Activated T-helper 17 cell treated with anti-CD3 and anti-CD28 coated beads, Interleukin-2, amount 50 U/mL, for 72 hours (primary cell): ENCODE data around the gene IGF1R. TPM values are rescaled to one million over a fixed set of nuclear protein-coding genes. Genes with fewer than 3 reads are reported as not detected.

Experiments used
- ATAC-seq: fragments of 150-1000 bp; cut with Tn5 transposase; replicated peaks from 2 replicates; pipeline ENCODE4 v1.10.0; 2021; ENCODE audit warnings: mild to moderate bottlenecking, moderate library complexity
- H3K27ac Mint-ChIP-seq: one replicate; pipeline ENCODE4 v1.8.0; 2022; ENCODE audit warnings: mixed read lengths
- H3K27me3 Mint-ChIP-seq: one replicate; pipeline ENCODE4 v1.8.0; 2022; ENCODE audit warnings: mixed read lengths
- H3K36me3 Mint-ChIP-seq: one replicate; pipeline ENCODE4 v1.8.0; 2022; ENCODE audit warnings: low read depth, mild to moderate bottlenecking, mixed read lengths
- H3K4me1 Mint-ChIP-seq: one replicate; pipeline ENCODE4 v1.8.0; 2022; ENCODE audit warnings: mixed read lengths
- H3K4me3 Mint-ChIP-seq: one replicate; pipeline ENCODE4 v1.8.0; 2022; ENCODE audit warnings: mild to moderate bottlenecking, mixed read lengths
- H3K9me3 Mint-ChIP-seq: one replicate; pipeline ENCODE4 v1.8.0; 2022; ENCODE audit warnings: mixed read lengths
- total RNA-seq, 2 donors: library from RNA; stranded (reverse); gene quantifications; one replicate each; pipeline ENCODE4 v1.2.3, GENCODE V29; 2022

Gene IGF1R
- total RNA-seq, 2 donors from 2014 or later: 4.6 to 33.8 TPM

- Mint-ChIP-seq H3K9me3 (no peaks in the 10 kb centered on the region), H3K4me1 (peaks cover 5% of the 10 kb centered on the region), H3K4me3 (no peak overlapping the region), H3K27ac (no peak overlapping the region), H3K36me3 (no peaks in the 10 kb centered on the region), H3K27me3 (no peaks in the 10 kb centered on the region)
- ATAC-seq: no peak
Observed at GRCh38 chr15:98875309-98875708, 227.0 kb downstream of the IGF1R start.

GRCh38 chr15:98876451-98877369 is 228.4 kb downstream of the IGF1R start:
- Mint-ChIP-seq H3K27ac (no peak overlapping the region), H3K4me1 (peaks cover 5% of the 10 kb centered on the region), H3K9me3 (no peaks in the 10 kb centered on the region), H3K4me3 (no peak overlapping the region), H3K27me3 (no peaks in the 10 kb centered on the region), H3K36me3 (no peaks in the 10 kb centered on the region)
- ATAC-seq: no peak

GRCh38 chr15:98878172-98878571 is 229.8 kb downstream of the IGF1R start:
- H3K27ac Mint-ChIP-seq: no peak overlapping the region
- H3K4me3 Mint-ChIP-seq: no peak overlapping the region
- H3K4me1 Mint-ChIP-seq: peaks cover 5% of the 10 kb centered on the region
- no peaks in the 10 kb centered on the region for H3K36me3 Mint-ChIP-seq
- no peaks in the 10 kb centered on the region for H3K9me3 Mint-ChIP-seq
- H3K27me3 Mint-ChIP-seq: no peaks in the 10 kb centered on the region
- no peak for ATAC-seq

- Mint-ChIP-seq H3K36me3 (no peaks in the 10 kb centered on the region), H3K4me3 (no peak overlapping the region), H3K27me3 (no peaks in the 10 kb centered on the region), H3K4me1 (peaks cover 3% of the 10 kb centered on the region), H3K9me3 (no peaks in the 10 kb centered on the region), H3K27ac (no peak overlapping the region)
- ATAC-seq: no peak
Observed at GRCh38 chr15:98878862-98879261, 230.5 kb downstream of the IGF1R start.

- no peak overlapping the region for H3K4me3 Mint-ChIP-seq
- H3K27ac Mint-ChIP-seq: no peak overlapping the region
- H3K36me3 Mint-ChIP-seq: no peaks in the 10 kb centered on the region
- no peaks in the 10 kb centered on the region for H3K27me3 Mint-ChIP-seq
- no peaks in the 10 kb centered on the region for H3K4me1 Mint-ChIP-seq
- peak; percentile 43 for ATAC-seq
- no peaks in the 10 kb centered on the region for H3K9me3 Mint-ChIP-seq
Observed at GRCh38 chr15:98881526-98882520, 233.5 kb downstream of the IGF1R start.

- Mint-ChIP-seq H3K36me3 (no peaks in the 10 kb centered on the region), H3K27me3 (no peaks in the 10 kb centered on the region), H3K27ac (no peak overlapping the region), H3K4me3 (no peak overlapping the region), H3K4me1 (no peaks in the 10 kb centered on the region), H3K9me3 (no peaks in the 10 kb centered on the region)
- ATAC-seq: no peak
Observed at GRCh38 chr15:98883478-98883877, 235.1 kb downstream of the IGF1R start.

- no peak for ATAC-seq
- no peaks in the 10 kb centered on the region for H3K4me1 Mint-ChIP-seq
- H3K27me3 Mint-ChIP-seq: no peaks in the 10 kb centered on the region
- H3K4me3 Mint-ChIP-seq: no peak overlapping the region
- H3K9me3 Mint-ChIP-seq: no peaks in the 10 kb centered on the region
- H3K36me3 Mint-ChIP-seq: no peaks in the 10 kb centered on the region
- peak overlapping the region; percentile 7 for H3K27ac Mint-ChIP-seq
Observed at GRCh38 chr15:98884894-98885293, 236.6 kb downstream of the IGF1R start.

- Mint-ChIP-seq H3K27me3 (no peaks in the 10 kb centered on the region), H3K36me3 (no peaks in the 10 kb centered on the region), H3K27ac (no peak overlapping the region), H3K4me3 (no peak overlapping the region), H3K9me3 (no peaks in the 10 kb centered on the region), H3K4me1 (peaks cover 5% of the 10 kb centered on the region)
- no peak for ATAC-seq
Observed at GRCh38 chr15:98887976-98888375, 239.6 kb downstream of the IGF1R start.

GRCh38 chr15:98888820-98889479 is 240.6 kb downstream of the IGF1R start:
- peaks cover 5% of the 10 kb centered on the region for H3K4me1 Mint-ChIP-seq
- ATAC-seq: no peak
- H3K27ac Mint-ChIP-seq: no peak overlapping the region
- H3K9me3 Mint-ChIP-seq: no peaks in the 10 kb centered on the region
- no peaks in the 10 kb centered on the region for H3K27me3 Mint-ChIP-seq
- peaks cover 2% of the 10 kb centered on the region for H3K36me3 Mint-ChIP-seq
- H3K4me3 Mint-ChIP-seq: no peak overlapping the region

GRCh38 chr15:98889930-98890695 is 241.8 kb downstream of the IGF1R start:
- H3K4me1 Mint-ChIP-seq: peaks cover 5% of the 10 kb centered on the region
- H3K27ac Mint-ChIP-seq: no peak overlapping the region
- ATAC-seq: peak; percentile 58
- H3K4me3 Mint-ChIP-seq: no peak overlapping the region
- H3K36me3 Mint-ChIP-seq: peaks cover 5% of the 10 kb centered on the region
- H3K27me3 Mint-ChIP-seq: no peaks in the 10 kb centered on the region
- H3K9me3 Mint-ChIP-seq: no peaks in the 10 kb centered on the region

GRCh38 chr15:98891301-98891700 is 243.0 kb downstream of the IGF1R start:
- Mint-ChIP-seq H3K9me3 (no peaks in the 10 kb centered on the region), H3K27ac (no peak overlapping the region), H3K4me3 (no peak overlapping the region), H3K36me3 (peaks cover 7% of the 10 kb centered on the region), H3K4me1 (peaks cover 5% of the 10 kb centered on the region), H3K27me3 (no peaks in the 10 kb centered on the region)
- no peak for ATAC-seq

- no peaks in the 10 kb centered on the region for H3K27me3 Mint-ChIP-seq
- ATAC-seq: no peak
- H3K36me3 Mint-ChIP-seq: peaks cover 27% of the 10 kb centered on the region
- peaks cover 10% of the 10 kb centered on the region for H3K4me1 Mint-ChIP-seq
- no peaks in the 10 kb centered on the region for H3K9me3 Mint-ChIP-seq
- H3K27ac Mint-ChIP-seq: no peak overlapping the region
- H3K4me3 Mint-ChIP-seq: no peak overlapping the region
Observed at GRCh38 chr15:98893401-98893800, 245.1 kb downstream of the IGF1R start.

- H3K4me1 Mint-ChIP-seq: peaks cover 10% of the 10 kb centered on the region
- peaks cover 27% of the 10 kb centered on the region for H3K36me3 Mint-ChIP-seq
- no peak overlapping the region for H3K27ac Mint-ChIP-seq
- no peaks in the 10 kb centered on the region for H3K27me3 Mint-ChIP-seq
- H3K9me3 Mint-ChIP-seq: no peaks in the 10 kb centered on the region
- H3K4me3 Mint-ChIP-seq: no peak overlapping the region
- ATAC-seq: no peak
Observed at GRCh38 chr15:98894312-98894711, 246.0 kb downstream of the IGF1R start.
